Activated CD4-positive, alpha-beta T cell treated with anti-CD3 and anti-CD28 coated beads, Interleukin-2, amount 10 ng/mL, durations not matched to agents 7 days and 5 days (primary cell): ENCODE data around the gene SMOC2. TPM values are rescaled to one million over a fixed set of nuclear protein-coding genes. Genes with fewer than 3 reads are reported as not detected.

Source experiments
- CTCF ChIA-PET: fragments of 350-600 bp; sonication (Branson Sonifier 250); formaldehyde crosslinking; loops from one replicate; lab custom pipeline; 2021; ENCODE audit warnings: antibody characterized with exemption; lab: Charles Lee
- POLR2A ChIA-PET: fragments of 350-600 bp; sonication (Branson Sonifier 250); formaldehyde crosslinking; loops from one replicate; lab custom pipeline; 2021; ENCODE audit warnings: antibody characterized with exemption; lab: Charles Lee
- DNase-seq: peaks from one replicate; pipeline ENCODE4 v3.0.0-alpha.2; 2020
- H3K27ac Mint-ChIP-seq: one replicate; pipeline ENCODE4 v1.8.0; 2021; ENCODE audit warnings: mild to moderate bottlenecking, moderate library complexity, mixed read lengths
- H3K27me3 Mint-ChIP-seq: one replicate; pipeline ENCODE4 v1.8.0; 2021; ENCODE audit warnings: mixed read lengths
- H3K36me3 Mint-ChIP-seq: one replicate; pipeline ENCODE4 v1.8.0; 2021; ENCODE audit warnings: low read depth, mixed read lengths
- H3K4me1 Mint-ChIP-seq: one replicate; pipeline ENCODE4 v1.8.0; 2021; ENCODE audit warnings: mixed read lengths
- H3K4me3 Mint-ChIP-seq: one replicate; pipeline ENCODE4 v1.8.0; 2021; ENCODE audit warnings: mild to moderate bottlenecking, moderate library complexity, mixed read lengths
- H3K9me3 Mint-ChIP-seq: one replicate; pipeline ENCODE4 v1.8.0; 2021; ENCODE audit warnings: mixed read lengths
- total RNA-seq, 2 experiments: library from RNA; stranded (reverse); gene quantifications; one replicate each; pipeline ENCODE4 v1.2.3, GENCODE V29; 2021

SMOC2 gene
- total RNA-seq, 2 experiments from 2014 or later, result not detected

- Mint-ChIP-seq H3K4me1 (no peaks in the 10 kb centered on the region), H3K27me3 (no peaks in the 10 kb centered on the region), H3K9me3 (no peaks in the 10 kb centered on the region), H3K4me3 (no peak overlapping the region), H3K27ac (no peak overlapping the region), H3K36me3 (no peaks in the 10 kb centered on the region)
- ChIA-PET CTCF (no interaction called here), POLR2A (no interaction called here)
- no peak for DNase-seq
Measured at GRCh38 chr6:168411130-168411529, 29.9 kb upstream of the SMOC2 start.

- Mint-ChIP-seq H3K27me3 (no peaks in the 10 kb centered on the region), H3K36me3 (no peaks in the 10 kb centered on the region), H3K27ac (no peak overlapping the region), H3K4me1 (no peaks in the 10 kb centered on the region), H3K9me3 (no peaks in the 10 kb centered on the region), H3K4me3 (no peak overlapping the region)
- CTCF ChIA-PET, result no interaction called here
- POLR2A ChIA-PET, result no interaction called here
- no peak for DNase-seq
Measured at GRCh38 chr6:168411793-168412192, 29.2 kb upstream of the SMOC2 start.

- Mint-ChIP-seq H3K9me3 (no peaks in the 10 kb centered on the region), H3K36me3 (no peaks in the 10 kb centered on the region), H3K4me3 (no peak overlapping the region), H3K4me1 (no peaks in the 10 kb centered on the region), H3K27me3 (no peaks in the 10 kb centered on the region), H3K27ac (no peak overlapping the region)
- POLR2A ChIA-PET, result no interaction called here
- DNase-seq, result no peak
- CTCF ChIA-PET, result no interaction called here
Measured at GRCh38 chr6:168412456-168412855, 28.5 kb upstream of the SMOC2 start.

GRCh38 chr6:168413018-168413720, 27.8 kb upstream of the SMOC2 start:
- POLR2A ChIA-PET, result no interaction called here
- no peaks in the 10 kb centered on the region for H3K4me1 Mint-ChIP-seq
- no peak overlapping the region for H3K27ac Mint-ChIP-seq
- DNase-seq, result no peak
- CTCF ChIA-PET, result no interaction called here
- H3K9me3 Mint-ChIP-seq, result no peaks in the 10 kb centered on the region
- H3K27me3 Mint-ChIP-seq, result no peaks in the 10 kb centered on the region
- no peaks in the 10 kb centered on the region for H3K36me3 Mint-ChIP-seq
- H3K4me3 Mint-ChIP-seq, result no peak overlapping the region

- CTCF ChIA-PET, result no interaction called here
Measured at GRCh38 chr6:168413856-168414255, 27.1 kb upstream of the SMOC2 start.

GRCh38 chr6:168414336-168415097, 26.5 kb upstream of the SMOC2 start:
- H3K9me3 Mint-ChIP-seq, result no peaks in the 10 kb centered on the region
- CTCF ChIA-PET, result no interaction called here
- no peaks in the 10 kb centered on the region for H3K27me3 Mint-ChIP-seq
- H3K27ac Mint-ChIP-seq, result no peak overlapping the region
- no peaks in the 10 kb centered on the region for H3K36me3 Mint-ChIP-seq
- no peaks in the 10 kb centered on the region for H3K4me1 Mint-ChIP-seq
- POLR2A ChIA-PET, result no interaction called here
- no peak for DNase-seq
- H3K4me3 Mint-ChIP-seq, result no peak overlapping the region

More at GRCh38 chr6:168413856-168414255, 27.1 kb upstream of the SMOC2 start:
- no peak overlapping the region for H3K4me3 Mint-ChIP-seq
- H3K27me3 Mint-ChIP-seq, result no peaks in the 10 kb centered on the region
- H3K36me3 Mint-ChIP-seq, result no peaks in the 10 kb centered on the region
- no peaks in the 10 kb centered on the region for H3K9me3 Mint-ChIP-seq
- POLR2A ChIA-PET, result no interaction called here
- no peak overlapping the region for H3K27ac Mint-ChIP-seq
- DNase-seq, result no peak
- no peaks in the 10 kb centered on the region for H3K4me1 Mint-ChIP-seq

- H3K9me3 Mint-ChIP-seq, result no peaks in the 10 kb centered on the region
- H3K27ac Mint-ChIP-seq, result no peak overlapping the region
- H3K36me3 Mint-ChIP-seq, result no peaks in the 10 kb centered on the region
- ChIA-PET CTCF (no interaction called here), POLR2A (no interaction called here)
- H3K27me3 Mint-ChIP-seq, result no peaks in the 10 kb centered on the region
- H3K4me3 Mint-ChIP-seq, result no peak overlapping the region
- no peaks in the 10 kb centered on the region for H3K4me1 Mint-ChIP-seq
- no peak for DNase-seq
Measured at GRCh38 chr6:168415098-168415992, 25.6 kb upstream of the SMOC2 start.

GRCh38 chr6:168415993-168416530, 24.9 kb upstream of the SMOC2 start:
- Mint-ChIP-seq H3K27ac (no peak overlapping the region), H3K4me1 (no peaks in the 10 kb centered on the region), H3K9me3 (no peaks in the 10 kb centered on the region), H3K36me3 (no peaks in the 10 kb centered on the region), H3K27me3 (no peaks in the 10 kb centered on the region), H3K4me3 (no peak overlapping the region)
- no peak for DNase-seq
- POLR2A ChIA-PET, result no interaction called here
- CTCF ChIA-PET, result no interaction called here

- Mint-ChIP-seq H3K27ac (no peak overlapping the region), H3K36me3 (no peaks in the 10 kb centered on the region), H3K9me3 (no peaks in the 10 kb centered on the region), H3K4me1 (no peaks in the 10 kb centered on the region), H3K4me3 (no peak overlapping the region), H3K27me3 (no peaks in the 10 kb centered on the region)
- POLR2A ChIA-PET, result no interaction called here
- DNase-seq, result no peak
- CTCF ChIA-PET, result no interaction called here
Measured at GRCh38 chr6:168416531-168416930, 24.5 kb upstream of the SMOC2 start.

GRCh38 chr6:168417191-168417590, 23.8 kb upstream of the SMOC2 start:
- no peak for DNase-seq
- Mint-ChIP-seq H3K27ac (no peak overlapping the region), H3K27me3 (no peaks in the 10 kb centered on the region), H3K9me3 (no peaks in the 10 kb centered on the region), H3K4me3 (no peak overlapping the region), H3K36me3 (no peaks in the 10 kb centered on the region), H3K4me1 (no peaks in the 10 kb centered on the region)
- ChIA-PET CTCF (no interaction called here), POLR2A (no interaction called here)

GRCh38 chr6:168417679-168418557, 23.1 kb upstream of the SMOC2 start:
- H3K27ac Mint-ChIP-seq, result no peak overlapping the region
- ChIA-PET CTCF (no interaction called here), POLR2A (no interaction called here)
- no peaks in the 10 kb centered on the region for H3K27me3 Mint-ChIP-seq
- no peaks in the 10 kb centered on the region for H3K36me3 Mint-ChIP-seq
- H3K4me1 Mint-ChIP-seq, result no peaks in the 10 kb centered on the region
- no peak for DNase-seq
- H3K9me3 Mint-ChIP-seq, result no peaks in the 10 kb centered on the region
- H3K4me3 Mint-ChIP-seq, result no peak overlapping the region

- Mint-ChIP-seq H3K27ac (no peak overlapping the region), H3K4me1 (no peaks in the 10 kb centered on the region), H3K36me3 (no peaks in the 10 kb centered on the region), H3K9me3 (no peaks in the 10 kb centered on the region), H3K4me3 (no peak overlapping the region), H3K27me3 (no peaks in the 10 kb centered on the region)
- POLR2A ChIA-PET, result no interaction called here
- DNase-seq, result no peak
- CTCF ChIA-PET, result no interaction called here
Measured at GRCh38 chr6:168418711-168419121, 22.3 kb upstream of the SMOC2 start.
